Measurements from ENCODE around the gene SCNM1. TPM values are rescaled to one million over a fixed set of nuclear protein-coding genes. Genes with fewer than 3 reads are reported as not detected.
A peak's percentile ranks its signal among the peaks of the same experiment; 100 is the strongest.
"Not testable (repeated sequence)": the region's sequence is repeated elsewhere in the genome, so short reads cannot be mapped to it uniquely, and the experiment has no call there.

SCNM1 gene
- total RNA-seq, 1 donor from 2014 or later = 64.3 TPM

DNA sequence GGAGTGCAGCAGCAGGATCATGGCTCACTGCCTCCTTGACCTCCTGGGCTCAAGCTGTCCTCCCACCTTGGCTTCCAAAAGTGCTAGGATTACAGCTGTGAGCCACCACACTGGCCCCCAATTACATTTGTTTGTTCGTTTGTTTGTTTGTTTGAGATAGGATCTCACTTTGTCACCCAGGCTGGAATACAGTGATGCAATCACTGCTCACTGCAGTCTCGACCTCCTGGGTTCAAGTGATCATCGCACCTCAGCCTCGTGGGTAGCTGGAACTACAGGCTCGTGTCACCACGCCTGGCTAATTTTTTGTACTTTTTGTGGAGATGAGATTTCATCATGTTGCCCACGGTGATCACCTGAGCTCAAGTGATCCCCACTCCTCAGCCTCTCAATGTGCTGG is 26.1 kb downstream of the SCNM1 start:
- Mint-ChIP-seq H3K27me3 (ENCODE audit: low read depth, unreplicated experiment) (no peaks in the 10 kb centered on the region), H3K36me3 (ENCODE audit: low read depth, unreplicated experiment) (no peaks in the 10 kb centered on the region), H3K4me1 (ENCODE audit: low read depth, unreplicated experiment) (peaks cover 12% of the 10 kb centered on the region), H3K27ac (ENCODE audit: unreplicated experiment) (no peak overlapping the region), H3K9me3 (ENCODE audit: unreplicated experiment) (no peaks in the 10 kb centered on the region), H3K4me3 (ENCODE audit: unreplicated experiment) (peak overlapping the region; percentile 14)
- Histone ChIP-seq H3K4me1 (ENCODE audit: insufficient read depth, low read length) (peaks cover 15% of the 10 kb centered on the region), H3K27me3 (ENCODE audit: insufficient read depth, low read length) (no peaks in the 10 kb centered on the region), H3K27ac (ENCODE audit: low read depth, low read length) (no peak overlapping the region), H3K4me2 (ENCODE audit: low read length) (no peak overlapping the region), H3K36me3 (ENCODE audit: insufficient read depth, low read length) (no peaks in the 10 kb centered on the region), H3K79me2 (ENCODE audit: insufficient read depth, low read length) (peaks cover 28% of the 10 kb centered on the region), H4K20me1 (ENCODE audit: insufficient read depth, low read length) (peaks cover 6% of the 10 kb centered on the region), H2AFZ (ENCODE audit: low read depth, low read length) (no peak overlapping the region), H3K9me3 (ENCODE audit: insufficient read depth, low read depth, low read length) (no peaks in the 10 kb centered on the region), H3K9ac (ENCODE audit: low read length) (no peak overlapping the region), H3K4me3 (ENCODE audit: insufficient read depth, low read depth, low read length) (no peak overlapping the region)
- no peak for FAIRE-seq
- DNase-seq (ENCODE audit: low read depth) = no peak
- TF ChIP-seq, protein P1, sequence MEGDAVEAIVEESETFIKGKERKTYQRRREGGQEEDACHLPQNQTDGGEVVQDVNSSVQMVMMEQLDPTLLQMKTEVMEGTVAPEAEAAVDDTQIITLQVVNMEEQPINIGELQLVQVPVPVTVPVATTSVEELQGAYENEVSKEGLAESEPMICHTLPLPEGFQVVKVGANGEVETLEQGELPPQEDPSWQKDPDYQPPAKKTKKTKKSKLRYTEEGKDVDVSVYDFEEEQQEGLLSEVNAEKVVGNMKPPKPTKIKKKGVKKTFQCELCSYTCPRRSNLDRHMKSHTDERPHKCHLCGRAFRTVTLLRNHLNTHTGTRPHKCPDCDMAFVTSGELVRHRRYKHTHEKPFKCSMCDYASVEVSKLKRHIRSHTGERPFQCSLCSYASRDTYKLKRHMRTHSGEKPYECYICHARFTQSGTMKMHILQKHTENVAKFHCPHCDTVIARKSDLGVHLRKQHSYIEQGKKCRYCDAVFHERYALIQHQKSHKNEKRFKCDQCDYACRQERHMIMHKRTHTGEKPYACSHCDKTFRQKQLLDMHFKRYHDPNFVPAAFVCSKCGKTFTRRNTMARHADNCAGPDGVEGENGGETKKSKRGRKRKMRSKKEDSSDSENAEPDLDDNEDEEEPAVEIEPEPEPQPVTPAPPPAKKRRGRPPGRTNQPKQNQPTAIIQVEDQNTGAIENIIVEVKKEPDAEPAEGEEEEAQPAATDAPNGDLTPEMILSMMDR (IDR thresholded peaks at IDR 0.05; ENCODE audit: insufficient read depth, low read depth, low read length) = no peak
- TF ChIP-seq EZH2 (IDR thresholded peaks at IDR 0.05; ENCODE audit: insufficient read depth, low read length) = no peak

DNA sequence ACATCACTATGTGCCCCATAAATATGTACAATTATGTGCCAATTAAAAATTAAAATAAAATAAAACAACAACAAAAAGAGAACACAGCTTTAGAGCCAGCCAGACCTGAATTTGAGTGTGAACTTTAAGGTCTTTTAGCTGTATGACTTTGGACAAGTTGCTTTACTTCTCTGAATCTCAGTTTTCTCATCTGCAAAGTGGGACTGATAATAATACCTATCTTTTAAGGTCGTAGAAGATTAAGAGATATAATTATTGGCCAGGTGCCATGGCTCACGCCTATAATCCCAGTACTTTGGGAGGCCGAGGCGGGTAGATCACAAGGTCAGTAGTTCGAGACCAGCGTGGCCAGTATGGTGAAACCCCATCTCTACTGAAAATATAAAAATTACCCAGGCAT is 27.4 kb downstream of the SCNM1 start:
- H3K79me2 ChIP-seq (ENCODE audit: insufficient read depth, low read length) = peaks cover 16% of the 10 kb centered on the region
- FAIRE-seq (no peak), DNase-seq (ENCODE audit: low read depth) (no peak)
- no peaks in the 10 kb centered on the region for H3K27me3 ChIP-seq (ENCODE audit: insufficient read depth, low read length)
- no peak overlapping the region for H3K4me2 ChIP-seq (ENCODE audit: low read length)
- no peak overlapping the region for H3K9ac ChIP-seq (ENCODE audit: low read length)
- peaks cover 3% of the 10 kb centered on the region for H4K20me1 ChIP-seq (ENCODE audit: insufficient read depth, low read length)
- H3K4me1 ChIP-seq (ENCODE audit: insufficient read depth, low read length) = peaks cover 20% of the 10 kb centered on the region
- H3K4me3 ChIP-seq (ENCODE audit: insufficient read depth, low read depth, low read length) = no peak overlapping the region
- Mint-ChIP-seq H3K9me3 (ENCODE audit: unreplicated experiment) (no peaks in the 10 kb centered on the region), H3K27me3 (ENCODE audit: low read depth, unreplicated experiment) (no peaks in the 10 kb centered on the region), H3K27ac (ENCODE audit: unreplicated experiment) (no peak overlapping the region), H3K4me1 (ENCODE audit: low read depth, unreplicated experiment) (peaks cover 12% of the 10 kb centered on the region), H3K36me3 (ENCODE audit: low read depth, unreplicated experiment) (no peaks in the 10 kb centered on the region), H3K4me3 (ENCODE audit: unreplicated experiment) (no peak overlapping the region)
- H3K36me3 ChIP-seq (ENCODE audit: insufficient read depth, low read length) = no peaks in the 10 kb centered on the region
- no peaks in the 10 kb centered on the region for H3K9me3 ChIP-seq (ENCODE audit: insufficient read depth, low read depth, low read length)
- TF ChIP-seq, protein P1 (IDR thresholded peaks at IDR 0.05; ENCODE audit: insufficient read depth, low read depth, low read length) = no peak
- no peak for TF ChIP-seq EZH2 (IDR thresholded peaks at IDR 0.05; ENCODE audit: insufficient read depth, low read length)
- no peak overlapping the region for H3K27ac ChIP-seq (ENCODE audit: low read depth, low read length)
- H2AFZ ChIP-seq (ENCODE audit: low read depth, low read length) = no peak overlapping the region

DNA sequence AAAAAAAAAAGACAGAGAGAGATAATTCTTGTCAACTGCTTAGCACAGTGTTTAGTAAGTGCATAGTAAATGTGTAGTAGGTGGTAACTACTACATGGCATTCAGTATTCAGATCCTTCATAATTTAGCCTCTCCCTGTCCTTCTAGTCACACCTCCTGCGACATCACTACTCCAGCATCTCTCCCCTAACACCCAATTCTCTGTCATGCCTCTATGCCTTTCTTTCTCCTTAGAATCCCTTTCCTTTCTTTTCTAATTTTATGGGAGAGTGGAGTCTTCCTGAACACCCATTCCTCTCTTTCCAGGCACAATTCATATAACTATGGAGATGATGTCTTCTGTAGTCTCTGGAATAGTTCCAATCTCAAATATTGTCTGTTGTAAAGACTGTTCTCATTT is 27.9 kb downstream of the SCNM1 start:
- no peak overlapping the region for H3K27ac Mint-ChIP-seq (ENCODE audit: unreplicated experiment)
- Histone ChIP-seq H3K79me2 (ENCODE audit: insufficient read depth, low read length) (peaks cover 15% of the 10 kb centered on the region), H3K4me2 (ENCODE audit: low read length) (no peak overlapping the region), H2AFZ (ENCODE audit: low read depth, low read length) (no peak overlapping the region), H3K27ac (ENCODE audit: low read depth, low read length) (no peak overlapping the region), H3K27me3 (ENCODE audit: insufficient read depth, low read length) (no peaks in the 10 kb centered on the region), H4K20me1 (ENCODE audit: insufficient read depth, low read length) (peaks cover 3% of the 10 kb centered on the region), H3K4me3 (ENCODE audit: insufficient read depth, low read depth, low read length) (no peak overlapping the region), H3K9ac (ENCODE audit: low read length) (no peak overlapping the region), H3K4me1 (ENCODE audit: insufficient read depth, low read length) (peaks cover 15% of the 10 kb centered on the region), H3K9me3 (ENCODE audit: insufficient read depth, low read depth, low read length) (no peaks in the 10 kb centered on the region), H3K36me3 (ENCODE audit: insufficient read depth, low read length) (no peaks in the 10 kb centered on the region)
- peaks cover 8% of the 10 kb centered on the region for H3K4me1 Mint-ChIP-seq (ENCODE audit: low read depth, unreplicated experiment)
- DNase-seq (ENCODE audit: low read depth) (no peak), FAIRE-seq (no peak)
- no peak overlapping the region for H3K4me3 Mint-ChIP-seq (ENCODE audit: unreplicated experiment)
- H3K9me3 Mint-ChIP-seq (ENCODE audit: unreplicated experiment) = no peaks in the 10 kb centered on the region
- H3K36me3 Mint-ChIP-seq (ENCODE audit: low read depth, unreplicated experiment) = no peaks in the 10 kb centered on the region
- TF ChIP-seq EZH2 (IDR thresholded peaks at IDR 0.05; ENCODE audit: insufficient read depth, low read length) = no peak
- TF ChIP-seq, protein P1 (IDR thresholded peaks at IDR 0.05; ENCODE audit: insufficient read depth, low read depth, low read length) = no peak
- H3K27me3 Mint-ChIP-seq (ENCODE audit: low read depth, unreplicated experiment) = no peaks in the 10 kb centered on the region

DNA sequence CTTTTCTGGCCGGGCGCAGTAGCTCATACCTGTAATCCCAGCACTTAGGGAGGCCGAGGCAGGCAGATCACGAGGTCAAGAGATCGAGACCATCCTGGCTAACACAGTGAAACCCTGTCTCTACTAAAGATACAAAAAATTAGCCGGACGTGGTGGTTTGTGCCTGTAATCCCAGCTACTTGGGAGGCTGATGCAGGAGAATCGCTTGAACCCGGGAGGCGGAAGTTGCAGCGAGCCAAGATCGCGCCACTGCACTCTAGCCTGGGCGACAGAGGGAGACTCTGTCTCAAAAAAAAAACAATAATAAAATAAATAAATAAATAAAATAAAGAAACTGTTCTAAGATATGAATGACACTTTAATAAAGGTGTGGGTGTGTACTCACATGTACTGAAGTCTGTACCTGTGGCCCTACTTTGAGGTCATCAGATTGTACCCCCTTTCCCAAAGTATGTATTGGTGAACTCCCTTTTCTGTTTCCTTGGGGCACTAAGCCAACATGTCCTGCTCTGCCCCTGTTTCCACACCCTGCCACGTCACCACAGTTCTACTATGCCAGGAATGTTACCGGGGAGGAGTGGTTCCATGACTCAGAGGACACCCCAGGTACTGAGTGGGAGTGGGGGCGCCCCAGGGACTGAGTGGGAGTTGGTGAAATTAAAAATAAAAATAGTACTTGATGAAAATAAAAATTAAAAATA is 29.1 kb downstream of the SCNM1 start:
- H3K4me3 ChIP-seq (ENCODE audit: insufficient read depth, low read depth, low read length); H3K4me1 Mint-ChIP-seq (ENCODE audit: low read depth, unreplicated experiment); H3K27me3 ChIP-seq (ENCODE audit: insufficient read depth, low read length); H3K36me3 Mint-ChIP-seq (ENCODE audit: low read depth, unreplicated experiment); H4K20me1 ChIP-seq (ENCODE audit: insufficient read depth, low read length); H3K9me3 ChIP-seq (ENCODE audit: insufficient read depth, low read depth, low read length); H3K4me3 Mint-ChIP-seq (ENCODE audit: unreplicated experiment); H3K9me3 Mint-ChIP-seq (ENCODE audit: unreplicated experiment); FAIRE-seq; H3K27me3 Mint-ChIP-seq (ENCODE audit: low read depth, unreplicated experiment); H3K36me3 ChIP-seq (ENCODE audit: insufficient read depth, low read length): not testable (repeated sequence)
- peaks cover 16% of the 10 kb centered on the region for H3K79me2 ChIP-seq (ENCODE audit: insufficient read depth, low read length)
- peak; percentile 78 for DNase-seq (ENCODE audit: low read depth)
- peak overlapping the region; percentile 96 for H3K27ac Mint-ChIP-seq (ENCODE audit: unreplicated experiment)
- peak overlapping the region; percentile 70 for H2AFZ ChIP-seq (ENCODE audit: low read depth, low read length)
- peak overlapping the region; percentile 58 for H3K4me2 ChIP-seq (ENCODE audit: low read length)
- peak overlapping the region; percentile 49 for H3K9ac ChIP-seq (ENCODE audit: low read length)
- H3K4me1 ChIP-seq (ENCODE audit: insufficient read depth, low read length) = peaks cover 10% of the 10 kb centered on the region
- peak overlapping the region; percentile 83 for H3K27ac ChIP-seq (ENCODE audit: low read depth, low read length)
